Lower leg skin (tissue), 3 donors: ENCODE measurements around the gene OAS3.

Experiments used
- CTCF ChIP-seq, 3 donors: fragments of 450-650 bp; IDR thresholded peaks; one replicate each; pipeline ENCODE4 v1.5.1; 2016; ENCODE audit warnings: antibody characterized with exemption in 3 of 3, mild to moderate bottlenecking in 3 of 3, moderate library complexity in 2 of 3
- POLR2A ChIP-seq, 2 donors: fragments of 450-650 bp; IDR thresholded peaks; one replicate each; pipeline ENCODE4 v1.6.1; 2016 to 2017; ENCODE audit warnings: antibody characterized with exemption in 2 of 2, mild to moderate bottlenecking in 1 of 2, moderate library complexity in 1 of 2

- TF ChIP-seq CTCF (IDR thresholded peaks at IDR 0.05) (no peak), POLR2A (IDR thresholded peaks at IDR 0.05) (no peak)
Observed at GRCh38 chr12:112944024-112944690, 5.9 kb downstream of the OAS3 start.
